Kidney (tissue), 14 donors: ENCODE measurements around the gene GOPC. TPM values are rescaled to one million over a fixed set of nuclear protein-coding genes. Genes with fewer than 3 reads are reported as not detected.

ENCODE experiments used
- DNase-seq, 5 donors: peaks; one replicate each; pipeline ENCODE4 v3.0.0-alpha.2; 2013 to 2020
- FAIRE-seq: peaks from 2 replicates; lab custom pipeline; 2012; peaks lifted over from hg19 to GRCh38; lab: Jason Lieb, UNC
- H3K27ac ChIP-seq, 2 donors: one replicate each; pipeline ENCODE4 v1.7.0; 2013; ENCODE audit warnings: low read depth in 2 of 2, low read length in 2 of 2, inconsistent platforms in 1 of 2
- H3K27me3 ChIP-seq: one replicate; pipeline ENCODE4 v1.7.1; 2013; ENCODE audit warnings: low read length, inconsistent platforms; ENCODE audit not compliant: control insufficient read depth, insufficient read depth
- H3K36me3 ChIP-seq, 3 donors: one replicate each; pipeline versions ENCODE4 v1.7.0 to v1.7.1; 2013; ENCODE audit warnings: low read length in 3 of 3, control low read depth in 1 of 3, inconsistent platforms in 1 of 3; ENCODE audit not compliant: insufficient read depth in 3 of 3, control insufficient read depth in 2 of 3
- H3K4me1 ChIP-seq, 3 donors: one replicate each; pipeline versions ENCODE4 v1.7.0 to v1.7.1; 2013; ENCODE audit warnings: low read length in 3 of 3, inconsistent platforms in 1 of 3, low read depth in 1 of 3; ENCODE audit not compliant: control insufficient read depth in 2 of 3, insufficient read depth in 2 of 3
- H3K4me3 ChIP-seq, 3 donors: one replicate each; pipeline versions ENCODE4 v1.7.0 to v1.8.1; 2013; ENCODE audit warnings: low read length in 3 of 3, control low read depth in 1 of 3, inconsistent platforms in 1 of 3
- H3K9ac ChIP-seq, 3 donors: one replicate each; pipeline versions ENCODE4 v1.7.0 to v1.7.1; 2013; ENCODE audit warnings: low read length in 3 of 3, control low read depth in 1 of 3, inconsistent platforms in 1 of 3
- H3K9me3 ChIP-seq, 3 donors: one replicate each; pipeline versions ENCODE4 v1.7.0 to v1.7.1; 2013; ENCODE audit warnings: low read length in 3 of 3, control low read depth in 1 of 3, inconsistent platforms in 1 of 3; ENCODE audit not compliant: control insufficient read depth in 2 of 3, insufficient read depth in 1 of 3
- intact Hi-C: fragments of 100-400 bp; cut with DNase I; formaldehyde crosslinking; loops from one replicate; pipeline ENCODE4 v1.11.1; 2022
- polyA plus RNA-seq: library from polyadenylated mRNA; stranded (reverse); fragments of 350-450 nt; fragmentation: Illumina TruSeq; extraction: RNeasy Lipid Tissue Mini Kit (QIAGEN cat#74804); gene quantifications from one replicate; pipeline ENCODE4 v1.2.3, GENCODE V29; 2014; ENCODE audit warnings: low read depth, low replicate concordance; ENCODE audit not compliant: insufficient read depth
- total RNA-seq: library from RNA; stranded (reverse); fragmentation: NEBNext Ultra II Directional; extraction: Animal tissue kit (Norgen Biotek cat#: 25700); gene quantifications from one replicate; pipeline ENCODE4 v1.2.1, GENCODE V29; 2021
- TF ChIP-seq, protein P1 (sequence below): IDR thresholded peaks from 3 replicates; pipeline ENCODE4 v1.5.1; 2012; ENCODE audit warnings: mild to moderate bottlenecking, moderate library complexity, borderline replicate concordance; ENCODE audit not compliant: insufficient read depth; ENCODE audit errors: extremely low read depth
- donor health status: control.
- donor health status: control.
- donor health status: control.
- donor health status: control.
- donor health status: control.
- donor health status: DM: yes; HTN: yes; CAD: no.
- donor health status: Normal renal cell carcinoma (clear cell type).

Gene GOPC
- total and polyA plus RNA-seq, 2 donors from 2014 or later: 12.5 to 21.4 TPM

DNA sequence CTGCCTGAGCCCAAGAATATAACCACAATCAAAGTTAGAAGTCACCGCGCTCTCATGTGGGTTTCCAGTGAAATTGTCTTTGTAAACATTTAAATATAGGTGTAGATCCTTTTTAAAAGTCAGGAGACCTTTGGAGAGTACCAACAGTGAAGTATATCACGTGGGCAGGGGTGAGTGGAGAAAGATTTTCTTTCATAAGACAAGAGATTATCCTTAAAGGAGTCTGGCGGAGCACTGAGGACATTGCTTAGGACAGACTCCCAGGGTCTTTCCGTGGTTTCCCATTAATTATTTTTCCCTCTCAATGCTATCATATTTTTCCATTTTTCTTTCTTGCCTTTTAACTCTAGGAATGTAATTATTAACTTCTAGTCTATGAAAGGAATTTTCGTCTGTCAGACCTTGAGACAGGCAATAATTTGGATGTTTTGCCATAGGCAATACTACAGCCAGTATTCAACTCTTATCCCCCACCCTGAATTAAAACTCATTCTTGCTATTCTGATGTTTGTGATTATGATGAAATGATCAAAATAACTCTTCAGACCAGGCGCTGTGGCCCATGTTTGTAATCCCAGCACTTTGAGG, 88.4 kb downstream of the GOPC start:
- DNase-seq (no peak), FAIRE-seq (no peak)
- Histone ChIP-seq H3K36me3 (no peaks in the 10 kb centered on the region), H3K4me3 (no peak overlapping the region), H3K9me3 (no peaks in the 10 kb centered on the region), H3K27me3 (no peaks in the 10 kb centered on the region), H3K27ac (no peak overlapping the region), H3K9ac (no peak overlapping the region), H3K4me1 (peaks cover 0 to 7% (median 2%) of the 10 kb centered on the region in 3 donors)
- TF ChIP-seq, protein P1, sequence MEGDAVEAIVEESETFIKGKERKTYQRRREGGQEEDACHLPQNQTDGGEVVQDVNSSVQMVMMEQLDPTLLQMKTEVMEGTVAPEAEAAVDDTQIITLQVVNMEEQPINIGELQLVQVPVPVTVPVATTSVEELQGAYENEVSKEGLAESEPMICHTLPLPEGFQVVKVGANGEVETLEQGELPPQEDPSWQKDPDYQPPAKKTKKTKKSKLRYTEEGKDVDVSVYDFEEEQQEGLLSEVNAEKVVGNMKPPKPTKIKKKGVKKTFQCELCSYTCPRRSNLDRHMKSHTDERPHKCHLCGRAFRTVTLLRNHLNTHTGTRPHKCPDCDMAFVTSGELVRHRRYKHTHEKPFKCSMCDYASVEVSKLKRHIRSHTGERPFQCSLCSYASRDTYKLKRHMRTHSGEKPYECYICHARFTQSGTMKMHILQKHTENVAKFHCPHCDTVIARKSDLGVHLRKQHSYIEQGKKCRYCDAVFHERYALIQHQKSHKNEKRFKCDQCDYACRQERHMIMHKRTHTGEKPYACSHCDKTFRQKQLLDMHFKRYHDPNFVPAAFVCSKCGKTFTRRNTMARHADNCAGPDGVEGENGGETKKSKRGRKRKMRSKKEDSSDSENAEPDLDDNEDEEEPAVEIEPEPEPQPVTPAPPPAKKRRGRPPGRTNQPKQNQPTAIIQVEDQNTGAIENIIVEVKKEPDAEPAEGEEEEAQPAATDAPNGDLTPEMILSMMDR: no peak
- intact Hi-C loops: no loop called here

DNA sequence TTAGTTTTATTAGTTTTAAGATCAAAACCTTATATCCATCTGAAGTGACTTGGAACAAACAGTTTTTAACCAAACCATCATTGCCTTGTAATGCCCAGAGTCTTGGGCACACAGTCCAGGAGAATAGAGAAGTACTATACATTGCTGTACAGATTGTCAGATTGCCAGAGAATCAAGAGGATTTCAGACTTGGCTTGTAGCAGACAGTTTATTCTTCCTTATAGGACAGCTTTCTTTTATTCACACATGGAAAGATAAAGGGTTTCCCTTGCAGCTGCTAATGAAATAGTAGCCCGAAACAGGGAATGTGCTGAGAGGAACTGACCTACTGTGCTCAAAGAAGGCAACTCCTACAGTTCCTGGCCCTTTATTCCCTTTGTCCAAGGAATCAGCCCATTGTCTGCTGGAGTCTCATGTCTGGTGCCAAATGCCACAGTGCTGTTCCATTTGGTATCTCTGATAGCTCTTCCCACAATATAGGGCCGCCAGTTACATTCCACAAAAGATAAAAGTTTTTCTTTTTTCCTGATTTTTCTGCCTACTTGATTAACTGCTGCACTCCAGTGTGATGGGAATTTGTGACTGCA, 89.2 kb downstream of the GOPC start:
- TF ChIP-seq, protein P1: no peak
- no peaks in the 10 kb centered on the region for H3K36me3 ChIP-seq
- H3K9ac ChIP-seq: no peak overlapping the region
- H3K9me3 ChIP-seq: no peaks in the 10 kb centered on the region
- FAIRE-seq (no peak), DNase-seq (no peak)
- no peaks in the 10 kb centered on the region for H3K27me3 ChIP-seq
- intact Hi-C loops: no loop called here
- H3K27ac ChIP-seq: no peak overlapping the region
- H3K4me3 ChIP-seq: no peak overlapping the region
- H3K4me1 ChIP-seq: peaks cover 0 to 7% (median 2%) of the 10 kb centered on the region in 3 donors

DNA sequence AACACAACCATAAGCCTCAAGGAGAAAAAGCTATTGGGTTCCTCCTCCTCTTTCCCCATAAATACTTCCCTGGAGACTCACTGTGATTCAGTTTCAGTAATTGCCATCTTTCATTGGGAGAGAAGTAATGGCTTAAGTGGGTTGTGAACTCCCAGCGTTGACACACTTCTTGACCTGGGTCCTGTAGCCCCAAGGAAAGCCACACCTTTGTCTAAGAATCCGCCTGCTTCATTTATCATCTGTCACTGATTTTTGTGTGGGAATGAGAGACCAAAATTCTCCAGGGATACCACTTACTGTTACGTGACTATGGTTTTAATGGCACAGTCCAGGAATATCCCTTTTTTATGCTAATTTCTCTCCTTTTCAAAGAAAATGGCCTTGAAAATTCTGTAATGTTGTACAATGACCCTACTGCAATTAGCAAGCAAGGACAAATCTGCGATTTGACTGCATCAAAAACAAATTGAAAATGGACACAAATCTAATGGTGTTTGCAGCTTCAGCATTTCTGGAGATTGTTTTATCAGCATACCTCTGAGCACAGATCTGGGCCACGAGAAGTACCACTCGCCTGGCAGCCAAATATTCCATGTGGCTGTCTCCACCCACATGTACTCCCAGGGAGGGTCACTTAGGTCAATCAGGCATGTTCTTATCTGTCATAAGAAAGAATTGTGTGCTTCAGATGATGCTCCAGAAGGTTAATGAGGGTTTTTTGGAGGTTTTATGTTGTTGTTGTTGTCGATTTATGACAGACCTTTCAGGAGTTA, 90.1 kb downstream of the GOPC start:
- FAIRE-seq: no peak

More for the DNA sequence above, 90.1 kb downstream of the GOPC start:
- no peak for DNase-seq
- no peaks in the 10 kb centered on the region for H3K27me3 ChIP-seq
- no peaks in the 10 kb centered on the region for H3K36me3 ChIP-seq
- H3K9me3 ChIP-seq: no peaks in the 10 kb centered on the region
- TF ChIP-seq, protein P1: no peak
- H3K4me3 ChIP-seq: no peak overlapping the region
- peaks cover 0 to 7% (median 0%) of the 10 kb centered on the region in 3 donors for H3K4me1 ChIP-seq
- no peak overlapping the region for H3K9ac ChIP-seq
- H3K27ac ChIP-seq: no peak overlapping the region
- intact Hi-C loops: no loop called here

Other genes with a start within 250 kb of the GOPC start
- 0.19 TPM for gene ROS1, start 176.6 kb downstream of the GOPC start, total RNA-seq
- gene ROS1, start 176.6 kb downstream of the GOPC start, polyA plus RNA-seq: 0.04 TPM
- 9.6 TPM for gene DCBLD1, start 119.8 kb downstream of the GOPC start, total RNA-seq
- gene DCBLD1, start 119.8 kb downstream of the GOPC start, polyA plus RNA-seq: 4.1 TPM
- gene NUS1, start 73.0 kb upstream of the GOPC start, total RNA-seq: 35.8 TPM
- gene NUS1, start 73.0 kb upstream of the GOPC start, polyA plus RNA-seq: 21.4 TPM